ENCODE data around the gene SUV39H2.
"Not testable (repeated sequence)": the region's sequence is repeated elsewhere in the genome, so short reads cannot be mapped to it uniquely, and the experiment has no call there.

SUV39H2 gene, protein sequence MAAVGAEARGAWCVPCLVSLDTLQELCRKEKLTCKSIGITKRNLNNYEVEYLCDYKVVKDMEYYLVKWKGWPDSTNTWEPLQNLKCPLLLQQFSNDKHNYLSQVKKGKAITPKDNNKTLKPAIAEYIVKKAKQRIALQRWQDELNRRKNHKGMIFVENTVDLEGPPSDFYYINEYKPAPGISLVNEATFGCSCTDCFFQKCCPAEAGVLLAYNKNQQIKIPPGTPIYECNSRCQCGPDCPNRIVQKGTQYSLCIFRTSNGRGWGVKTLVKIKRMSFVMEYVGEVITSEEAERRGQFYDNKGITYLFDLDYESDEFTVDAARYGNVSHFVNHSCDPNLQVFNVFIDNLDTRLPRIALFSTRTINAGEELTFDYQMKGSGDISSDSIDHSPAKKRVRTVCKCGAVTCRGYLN

DNA sequence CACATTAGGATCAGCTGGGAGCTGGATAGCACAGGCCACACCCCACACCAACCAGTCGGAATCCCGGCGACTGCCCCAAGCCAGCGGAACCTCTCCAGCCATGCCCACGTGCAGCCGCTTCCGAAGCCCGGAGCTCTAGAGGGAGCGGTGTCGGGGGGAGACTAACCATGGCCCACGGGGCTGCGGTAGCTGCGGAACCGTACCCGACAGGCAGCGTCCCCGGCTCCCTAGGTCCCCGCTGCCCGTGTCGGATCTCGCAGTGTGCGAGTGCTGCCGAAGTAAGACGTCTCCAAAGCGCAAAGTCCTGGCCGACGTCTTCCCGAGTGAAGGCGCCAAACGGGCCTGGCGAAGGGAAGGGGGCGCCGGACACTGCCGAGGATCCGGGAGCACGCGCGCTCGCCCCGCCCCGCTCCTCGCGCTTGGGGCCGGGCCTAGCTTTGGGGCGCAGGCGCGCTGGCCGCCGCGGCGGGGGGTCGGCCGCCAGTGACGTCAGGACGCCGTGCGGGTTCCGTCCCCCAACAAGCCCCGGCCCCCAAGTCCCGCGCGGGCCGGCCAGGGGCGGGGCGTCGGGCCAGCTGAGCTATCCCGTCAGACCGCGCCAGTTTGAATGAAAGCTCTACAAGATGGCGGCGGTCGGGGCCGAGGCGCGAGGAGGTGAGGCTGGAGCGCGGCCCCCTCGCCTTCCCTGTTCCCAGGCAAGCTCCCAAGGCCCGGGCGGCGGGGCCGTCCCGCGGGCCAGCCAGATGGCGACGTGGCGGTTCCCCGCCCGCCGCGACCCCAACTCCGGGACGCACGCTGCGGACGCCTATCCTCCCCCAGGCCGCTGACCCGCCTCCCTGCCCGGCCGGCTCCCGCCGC is at the start of gene SUV39H2:
Gene SUV39H2 (plus strand): TSS at position 601 of the 858 bp plus-strand sequence. CDS start 23 bp downstream, at position 624.
- DNase-seq, result peak; percentile 27

DNA sequence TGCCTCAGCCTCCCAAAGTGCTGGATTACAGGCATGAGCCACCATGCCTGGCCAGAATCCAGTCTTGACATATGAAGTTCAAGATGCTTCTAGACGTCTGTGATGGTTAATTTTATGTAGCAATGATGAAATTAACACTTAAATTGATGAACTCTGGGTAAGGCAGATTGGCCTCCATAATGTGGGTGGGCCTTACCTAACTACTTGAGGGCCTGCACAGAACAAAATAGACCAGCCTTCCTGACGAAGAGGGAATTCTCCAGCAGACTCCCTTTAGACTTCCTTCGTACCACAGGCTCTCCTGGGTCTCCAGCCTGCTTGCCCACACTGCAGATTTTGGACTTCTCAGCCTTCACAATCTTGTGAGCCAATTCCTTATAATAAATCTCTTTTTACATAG is 45.6 kb upstream of the SUV39H2 start:
- DNase-seq, result no peak

DNA sequence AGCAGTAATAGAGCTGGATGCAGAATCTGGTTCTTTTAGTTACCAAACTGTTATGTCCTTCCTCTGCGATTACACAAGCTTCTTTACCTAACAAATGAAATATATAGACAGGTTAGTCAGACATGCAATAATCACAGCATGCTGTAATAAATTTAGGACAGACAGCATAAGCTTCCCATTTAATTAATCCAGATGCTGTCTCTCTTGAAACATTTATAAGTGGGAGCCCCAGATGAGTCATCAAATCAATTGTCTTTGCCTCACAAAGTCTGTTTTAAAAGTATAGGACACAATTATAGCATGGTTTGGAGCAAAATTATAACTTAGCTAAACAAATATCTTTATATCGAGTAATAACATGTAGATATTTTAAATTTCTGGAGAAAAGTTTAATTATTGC is 42.5 kb upstream of the SUV39H2 start:
- no peak for DNase-seq

DNA sequence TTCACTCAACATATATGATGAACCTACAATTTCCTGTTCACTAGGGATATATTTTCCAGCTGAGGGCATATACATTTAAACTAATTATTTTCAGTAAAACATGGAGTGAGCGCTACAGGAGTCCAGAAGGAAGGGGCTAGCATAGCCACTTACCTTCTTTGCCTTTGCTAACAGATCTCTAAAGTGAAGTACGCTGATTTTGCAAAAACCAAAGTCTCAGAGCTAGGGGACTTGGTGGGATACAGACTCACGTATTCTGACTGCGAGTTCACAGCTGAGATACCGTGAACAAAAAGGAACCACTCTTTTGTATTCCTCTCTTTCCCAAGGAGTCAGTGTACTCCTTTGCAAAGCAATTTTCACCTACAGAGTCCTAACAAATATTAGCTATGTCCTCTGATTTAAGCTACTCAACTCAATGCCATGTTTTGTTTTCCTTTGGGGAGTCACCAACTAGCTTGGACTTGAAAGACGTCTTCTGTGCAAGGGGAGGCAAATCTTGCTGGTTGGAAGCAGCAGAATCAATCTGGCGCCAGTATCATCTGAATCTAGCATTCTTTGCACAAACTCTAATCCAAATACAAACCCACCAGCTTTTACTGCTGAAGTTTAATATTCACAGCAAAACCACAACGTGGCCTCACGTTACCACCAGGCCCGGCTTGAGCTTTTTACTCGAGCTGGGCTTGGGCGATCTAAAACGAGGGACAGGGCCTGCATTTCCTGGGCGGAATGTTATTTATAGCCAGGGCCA is 41.5 kb upstream of the SUV39H2 start:
- no peak for DNase-seq

DNA sequence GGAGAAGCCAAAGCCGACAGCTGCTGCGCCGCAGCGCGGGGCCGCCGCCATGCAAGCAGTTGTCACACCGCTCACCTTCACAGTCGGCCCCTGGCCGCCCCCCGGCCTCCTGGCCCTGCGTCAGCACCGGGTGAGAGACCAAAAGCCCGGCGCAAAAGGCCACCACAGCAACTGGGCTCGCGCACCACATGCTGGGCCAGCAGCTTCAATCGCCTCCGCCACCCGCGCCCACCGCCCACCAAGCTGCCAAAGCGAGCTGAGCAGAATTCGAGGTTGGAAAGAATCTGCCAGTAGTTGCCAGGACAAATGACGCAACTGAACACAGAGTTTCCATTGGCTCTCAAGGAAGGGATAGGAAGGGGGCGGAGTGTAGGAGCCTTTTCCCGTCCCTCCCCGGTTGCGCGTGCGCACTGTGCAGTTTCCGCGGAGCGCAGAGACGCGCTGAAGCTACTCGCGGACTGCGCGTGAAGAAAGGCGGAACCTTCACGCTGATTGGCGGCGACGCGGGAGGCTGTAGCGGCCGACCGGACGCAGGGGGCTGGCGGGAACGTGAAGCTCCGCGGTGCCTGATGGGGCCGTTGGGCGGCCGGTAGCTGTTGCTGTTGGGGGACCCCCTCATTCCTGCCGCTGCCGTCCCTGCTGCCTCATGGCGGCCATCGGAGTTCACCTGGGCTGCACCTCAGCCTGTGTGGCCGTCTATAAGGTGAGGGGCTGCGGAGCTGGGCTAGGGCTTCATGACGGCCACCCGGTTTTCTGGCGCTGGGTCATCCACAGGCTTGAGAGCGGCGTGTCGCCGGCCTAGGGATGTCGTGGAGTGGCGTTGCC is 40.7 kb upstream of the SUV39H2 start, which contains the start of the genes CDNF, HSPA14 and MSANTD7:
Gene CDNF (minus strand): TSS at position 281 of the 825 bp plus-strand sequence. CDS start 91 bp downstream, at position 190.
Gene HSPA14 (plus strand): TSS at position 550 of the 825 bp plus-strand sequence. CDS start 97 bp downstream, at position 647.
Gene MSANTD7 (plus strand): TSS at position 550 of the 825 bp plus-strand sequence. CDS start 3,979 bp downstream, outside the sequence.
- peak; percentile 83 for DNase-seq

DNA sequence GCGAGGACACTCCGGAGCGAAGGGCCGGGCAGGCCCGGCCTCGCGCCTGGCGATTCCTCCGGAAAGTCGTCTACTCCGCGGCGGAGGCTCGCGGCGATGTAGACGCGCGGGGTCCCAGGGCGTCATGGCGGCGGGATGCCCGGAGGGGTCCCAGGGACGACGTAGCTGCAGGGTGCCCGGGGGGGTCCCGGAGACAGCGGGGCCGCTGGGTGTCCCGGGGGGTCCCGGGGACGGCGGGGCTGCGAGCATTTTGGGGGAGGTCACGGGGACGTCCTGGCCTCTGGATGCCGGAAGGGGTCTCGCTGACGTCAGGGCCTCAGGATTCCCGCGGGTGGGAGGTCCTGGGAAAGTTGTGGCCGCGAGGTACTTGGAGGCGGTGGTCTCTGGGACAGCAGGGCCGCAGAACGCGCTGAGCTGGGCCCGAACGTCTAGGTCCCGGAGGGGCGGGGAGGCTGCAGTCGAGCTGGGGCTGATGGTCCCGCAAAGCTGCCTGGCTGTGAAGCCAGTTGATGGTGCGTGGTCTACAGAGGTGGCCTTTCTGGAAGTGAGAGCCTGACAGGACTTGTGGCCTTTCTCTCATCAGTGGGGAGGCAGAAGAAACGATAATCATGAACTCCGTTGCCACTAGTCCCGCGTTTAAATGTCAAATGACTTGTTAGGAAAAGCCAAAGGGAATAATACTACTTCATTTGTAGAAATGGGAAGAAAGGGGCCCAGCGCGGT is 39.9 kb upstream of the SUV39H2 start:
- DNase-seq, result no peak

DNA sequence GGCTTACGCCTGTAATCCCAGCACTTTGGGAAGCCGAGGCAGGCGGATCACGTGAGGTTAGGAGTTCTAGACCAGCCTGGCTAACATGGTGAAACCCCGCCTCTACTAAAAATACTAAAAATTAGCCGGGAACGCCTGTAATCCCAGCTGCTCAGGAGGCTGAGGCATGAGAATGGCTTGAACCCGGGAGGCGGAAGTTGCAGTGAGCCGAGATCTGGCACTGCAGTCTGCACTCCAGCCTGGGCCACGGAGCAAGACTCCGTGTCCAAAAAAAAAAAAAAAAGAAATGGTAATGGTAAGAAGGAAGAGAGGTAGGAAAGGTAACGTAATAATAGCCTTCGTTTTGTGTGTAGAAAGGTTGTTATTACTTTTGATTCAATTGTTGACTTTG is 39.4 kb upstream of the SUV39H2 start:
- no peak for DNase-seq

DNA sequence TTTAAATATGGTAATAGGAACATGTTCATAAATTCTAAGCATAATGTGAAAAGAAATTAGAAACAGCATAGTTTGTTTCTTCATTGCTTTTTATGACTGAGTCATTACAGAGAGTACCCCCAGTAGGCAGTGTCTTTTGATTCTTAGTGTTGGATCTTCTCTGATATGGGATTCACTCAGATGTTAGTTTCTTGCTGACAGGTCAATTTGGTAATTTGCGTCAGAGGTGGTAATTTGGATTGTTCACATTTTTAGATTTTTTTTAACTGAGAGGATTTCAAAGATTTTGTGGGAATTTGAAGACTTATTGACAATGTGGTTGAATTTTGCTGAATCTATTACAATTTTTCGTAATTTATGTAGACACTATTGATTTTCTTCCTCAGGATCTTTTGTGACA is 38.5 kb upstream of the SUV39H2 start:
- no peak for DNase-seq

DNA sequence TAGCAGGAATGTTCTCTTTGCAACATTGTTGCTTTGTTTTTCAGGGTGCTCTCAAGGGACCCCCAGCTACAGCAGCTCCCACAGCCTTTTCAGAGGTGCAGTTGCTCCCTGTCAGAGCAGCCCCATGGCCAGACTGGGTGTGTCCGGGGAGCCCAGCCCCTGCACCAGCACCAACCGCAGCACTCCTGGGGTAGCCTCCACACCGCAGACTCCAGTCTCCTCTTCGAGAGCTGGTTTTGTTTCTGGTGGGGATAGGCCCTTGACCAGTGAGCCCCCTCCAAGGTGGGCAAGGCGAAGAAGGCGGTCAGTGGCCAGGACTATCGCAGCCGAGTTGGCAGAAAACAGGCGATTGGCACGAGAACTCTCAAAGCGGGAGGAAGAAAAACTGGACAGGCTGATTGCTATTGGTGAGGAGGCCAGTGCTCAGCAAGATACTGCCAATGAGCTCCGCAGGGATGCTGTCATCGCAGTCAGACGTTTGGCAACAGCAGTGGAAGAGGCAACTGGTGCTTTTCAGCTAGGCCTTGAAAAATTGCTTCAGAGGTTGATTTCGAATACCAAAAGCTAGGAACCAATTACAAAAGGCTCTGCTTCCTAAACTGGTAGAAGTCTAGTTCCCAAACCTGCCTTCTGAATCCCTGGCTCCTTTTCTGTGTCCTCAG is 35.2 kb upstream of the SUV39H2 start:
- DNase-seq, result no peak

DNA sequence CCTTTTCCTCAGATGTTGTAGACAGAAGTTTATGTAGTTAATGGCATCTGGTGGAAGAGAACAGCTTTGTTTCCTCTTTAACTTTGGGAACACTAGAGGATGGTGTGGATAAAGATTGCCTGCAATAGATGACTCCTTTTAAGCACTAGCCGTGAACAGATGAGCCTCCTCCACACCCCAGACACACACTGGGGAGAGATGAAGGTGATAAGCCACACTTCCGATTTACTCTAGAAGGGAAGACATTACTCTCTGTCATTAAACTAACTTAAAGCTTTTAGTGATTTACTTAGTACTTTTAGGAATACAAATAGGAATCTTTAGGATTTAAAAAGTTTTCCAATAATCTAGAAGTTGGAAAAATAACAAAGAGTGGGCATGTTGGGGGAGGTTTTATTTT is 33.7 kb upstream of the SUV39H2 start:
- DNase-seq, result no peak

DNA sequence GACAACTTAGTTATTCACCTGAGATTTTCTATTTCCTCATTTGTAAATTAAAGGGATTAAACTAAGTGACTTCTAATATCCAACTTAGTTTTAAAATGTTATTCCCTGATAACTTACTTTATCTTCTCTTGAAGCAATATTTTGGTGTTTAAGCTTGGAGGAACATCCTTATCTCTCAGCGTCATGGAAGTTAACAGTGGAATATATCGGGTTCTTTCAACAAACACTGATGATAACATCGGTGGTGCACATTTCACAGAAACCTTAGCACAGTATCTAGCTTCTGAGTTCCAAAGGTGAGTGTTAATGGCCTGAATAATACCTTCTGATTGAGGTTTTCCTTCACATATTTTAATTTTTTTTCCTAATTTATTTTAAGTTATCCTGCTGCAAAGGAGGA is 26.4 kb upstream of the SUV39H2 start:
- DNase-seq, result no peak

DNA sequence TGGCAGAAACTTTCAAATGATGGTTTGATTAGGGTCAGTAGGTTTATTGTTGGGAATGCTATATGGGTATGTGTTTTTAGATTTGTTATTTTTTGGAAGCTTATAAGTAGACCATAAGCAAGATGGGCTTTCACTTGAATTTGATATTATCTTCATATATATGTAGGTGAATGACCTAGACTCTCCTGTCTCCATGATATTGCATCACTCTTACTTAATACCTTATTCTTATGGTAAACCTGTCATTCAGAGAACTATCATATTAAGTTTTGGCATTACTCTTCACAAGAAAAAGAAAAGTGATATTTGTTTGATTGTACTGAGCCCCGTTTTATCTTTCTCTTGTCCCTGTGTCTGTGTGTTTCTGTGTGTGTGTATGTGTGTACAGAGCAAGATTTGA is 23.2 kb upstream of the SUV39H2 start:
- no peak for DNase-seq

DNA sequence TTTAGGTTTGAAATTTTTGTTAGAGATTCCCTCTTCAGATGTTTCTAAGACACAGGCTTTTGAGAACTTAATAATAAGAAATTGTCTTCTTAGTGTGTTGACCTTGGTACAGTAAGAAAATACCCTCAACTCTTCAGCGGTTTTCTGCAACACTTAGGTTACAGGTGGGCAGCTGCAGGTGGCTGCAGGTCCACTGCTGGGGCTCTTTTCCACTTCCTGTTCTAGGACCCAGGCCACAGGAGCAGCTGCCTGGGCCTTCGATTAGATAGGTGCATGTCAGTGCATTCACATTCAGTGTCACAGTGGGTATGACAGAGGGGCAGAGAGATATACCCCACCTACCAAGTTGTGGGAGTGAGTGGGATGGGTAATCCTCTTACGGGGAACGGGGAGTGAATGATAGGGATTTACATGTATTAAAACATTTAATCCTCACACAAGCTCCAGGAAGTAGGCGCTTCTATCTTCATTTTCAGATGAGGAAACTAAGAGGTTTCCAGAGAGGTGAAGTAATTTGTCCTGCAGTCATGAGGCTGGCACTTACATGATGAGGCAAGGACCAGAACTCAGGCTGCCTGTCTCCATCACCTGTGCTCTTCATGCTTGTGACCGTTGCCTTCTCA is 20.2 kb upstream of the SUV39H2 start:
- DNase-seq, result no peak

DNA sequence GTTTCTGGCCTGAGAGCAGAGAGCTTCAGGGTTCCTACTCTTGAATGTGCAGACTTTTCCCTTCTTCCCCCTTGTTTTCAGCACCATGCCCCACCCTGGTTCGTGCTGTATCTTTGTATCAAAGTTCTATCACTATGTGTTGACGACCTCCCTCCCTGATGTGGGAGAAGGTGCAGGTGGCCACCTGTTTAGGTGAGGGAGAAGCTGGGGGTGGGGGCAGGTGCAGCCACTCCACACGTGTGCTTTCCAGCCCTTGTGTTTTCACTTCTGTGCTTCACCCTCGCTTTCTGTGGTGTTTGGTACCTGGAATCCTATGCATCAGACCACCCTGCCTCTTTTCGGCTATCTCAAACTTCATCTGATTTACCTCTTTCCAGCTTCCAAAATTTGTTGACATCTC is 19.6 kb upstream of the SUV39H2 start:
- DNase-seq, result no peak

DNA sequence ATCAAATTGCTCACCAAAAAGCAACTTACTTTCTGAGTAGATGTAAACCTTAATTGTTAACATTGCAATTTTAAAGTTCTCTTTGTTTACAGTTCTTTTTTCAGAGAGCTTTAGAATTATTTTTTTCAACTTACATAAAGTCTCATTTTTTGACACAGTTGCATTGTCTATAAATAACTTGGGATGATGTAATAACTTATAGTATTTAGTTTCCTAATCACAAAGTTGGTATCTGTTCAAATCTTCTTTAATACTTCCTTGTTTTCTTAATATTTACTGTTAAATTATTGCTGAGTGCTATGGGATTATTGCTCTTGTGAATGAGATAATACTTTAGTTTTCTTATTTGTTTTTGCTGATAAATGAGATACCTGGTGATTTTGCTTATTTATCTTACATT is 18.9 kb upstream of the SUV39H2 start:
- no peak for DNase-seq

DNA sequence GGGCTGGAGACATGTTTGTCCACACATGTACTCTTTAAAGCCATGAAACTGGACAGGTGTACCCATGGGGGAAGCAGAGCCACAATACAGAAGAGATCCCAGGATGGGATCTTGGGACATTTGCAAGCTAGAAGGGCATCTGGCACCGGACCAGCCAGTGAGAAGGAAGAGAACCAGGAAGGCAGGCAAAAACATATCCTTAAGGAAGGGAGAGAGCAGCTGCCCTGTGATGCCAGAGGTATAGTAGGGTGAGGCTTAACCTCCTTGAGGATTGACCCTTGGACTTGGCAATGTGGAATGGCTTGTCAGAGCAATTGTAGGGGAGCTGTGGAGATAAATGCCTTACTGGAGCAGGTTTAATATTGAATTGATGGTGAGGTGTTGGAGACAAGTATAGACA is 17.9 kb upstream of the SUV39H2 start:
- DNase-seq, result no peak

DNA sequence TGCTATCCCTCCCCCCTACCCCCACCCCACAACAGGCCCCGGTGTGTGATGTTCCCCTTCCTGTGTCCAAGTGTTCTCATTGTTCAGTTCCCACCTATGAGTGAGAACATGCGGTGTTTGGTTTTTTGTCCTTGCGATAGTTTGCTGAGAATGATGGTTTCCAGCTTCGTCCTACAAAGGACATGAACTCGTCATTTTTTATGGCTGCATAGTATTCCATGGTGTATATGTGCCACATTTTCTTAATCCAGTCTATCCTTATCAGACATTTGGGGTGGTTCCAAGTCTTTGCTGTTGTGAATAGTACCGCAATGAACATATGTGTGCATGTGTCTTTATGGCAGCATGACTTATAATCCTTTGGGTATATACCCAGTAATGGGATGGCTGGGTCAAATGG is 14.2 kb upstream of the SUV39H2 start:
- not testable (repeated sequence) for DNase-seq

DNA sequence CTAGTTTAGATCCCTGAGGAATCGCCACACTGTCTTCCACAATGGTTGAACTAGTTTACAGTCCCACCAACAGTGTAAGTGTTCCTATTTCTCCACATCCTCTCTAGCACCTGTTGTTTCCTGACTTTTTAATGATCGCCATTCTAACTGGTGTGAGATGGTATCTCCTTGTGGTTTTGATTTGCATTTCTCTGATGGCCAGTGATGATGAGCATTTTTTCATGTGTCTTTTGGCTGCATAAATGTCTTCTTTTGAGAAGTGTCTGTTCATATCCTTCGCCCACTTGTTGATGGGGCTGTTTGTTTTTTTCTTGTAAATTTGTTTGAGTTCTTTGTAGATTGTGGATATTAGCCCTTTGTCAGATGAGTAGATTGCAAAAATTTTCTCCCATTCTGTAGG is 13.8 kb upstream of the SUV39H2 start:
- not testable (repeated sequence) for DNase-seq

DNA sequence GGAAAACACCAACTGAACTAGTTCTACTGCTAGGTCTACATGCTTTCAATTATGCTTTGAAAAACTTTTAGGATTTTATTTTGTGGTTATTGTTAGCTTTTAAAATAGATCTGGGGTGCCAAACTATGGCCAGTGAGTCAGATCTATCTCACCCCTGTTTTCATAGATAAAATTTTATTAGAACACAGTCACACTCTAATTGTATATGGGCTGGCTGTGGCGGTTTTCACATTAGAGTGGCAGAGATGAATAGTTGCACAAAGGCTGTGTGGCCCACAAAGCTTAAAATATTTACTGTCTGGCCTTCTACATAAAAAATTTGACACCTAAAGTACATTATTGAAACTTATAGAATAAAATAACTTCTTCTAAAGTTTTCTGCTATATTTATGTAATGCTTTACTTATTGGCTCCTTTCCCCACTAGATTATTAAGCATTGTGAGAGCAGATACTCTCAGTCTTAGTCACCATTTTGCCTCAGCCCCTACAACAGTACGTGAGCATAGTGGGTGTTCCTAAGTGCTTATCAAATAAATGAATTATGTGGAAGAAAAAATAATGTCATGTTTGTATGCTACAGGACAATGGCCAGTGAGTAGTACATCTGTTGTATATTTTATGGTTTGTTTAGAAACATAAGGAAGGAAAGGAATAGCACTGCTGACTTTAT is 5.4 kb upstream of the SUV39H2 start:
- no peak for DNase-seq

DNA sequence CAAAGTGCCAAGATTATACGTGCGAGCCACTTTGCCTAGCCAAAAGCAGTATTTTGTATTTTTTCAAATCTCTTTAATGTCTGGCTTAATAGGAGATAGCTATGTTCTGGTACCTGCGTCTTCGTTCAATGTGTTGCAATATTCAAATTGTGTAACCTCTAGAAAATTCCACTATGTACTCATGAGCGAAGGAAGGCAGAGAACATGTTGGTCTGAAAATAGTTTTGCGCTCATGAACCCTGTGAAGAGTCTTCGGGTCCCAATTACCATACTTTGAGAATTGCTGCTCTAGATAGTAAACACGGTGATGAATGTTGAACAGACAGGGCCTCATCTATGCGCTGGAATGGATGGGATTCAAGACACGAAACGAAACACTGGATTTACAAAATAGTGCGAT is 2.7 kb upstream of the SUV39H2 start:
- no peak for DNase-seq

Measured in NCI-H1417 treated with DMSO at 0.1 percent for 48 hours (cell line).